ENCODE measurements around the gene NINL.
"Not testable (repeated sequence)": the region's sequence is repeated elsewhere in the genome, so short reads cannot be mapped to it uniquely, and the experiment has no call there.

The NINL gene

DNA sequence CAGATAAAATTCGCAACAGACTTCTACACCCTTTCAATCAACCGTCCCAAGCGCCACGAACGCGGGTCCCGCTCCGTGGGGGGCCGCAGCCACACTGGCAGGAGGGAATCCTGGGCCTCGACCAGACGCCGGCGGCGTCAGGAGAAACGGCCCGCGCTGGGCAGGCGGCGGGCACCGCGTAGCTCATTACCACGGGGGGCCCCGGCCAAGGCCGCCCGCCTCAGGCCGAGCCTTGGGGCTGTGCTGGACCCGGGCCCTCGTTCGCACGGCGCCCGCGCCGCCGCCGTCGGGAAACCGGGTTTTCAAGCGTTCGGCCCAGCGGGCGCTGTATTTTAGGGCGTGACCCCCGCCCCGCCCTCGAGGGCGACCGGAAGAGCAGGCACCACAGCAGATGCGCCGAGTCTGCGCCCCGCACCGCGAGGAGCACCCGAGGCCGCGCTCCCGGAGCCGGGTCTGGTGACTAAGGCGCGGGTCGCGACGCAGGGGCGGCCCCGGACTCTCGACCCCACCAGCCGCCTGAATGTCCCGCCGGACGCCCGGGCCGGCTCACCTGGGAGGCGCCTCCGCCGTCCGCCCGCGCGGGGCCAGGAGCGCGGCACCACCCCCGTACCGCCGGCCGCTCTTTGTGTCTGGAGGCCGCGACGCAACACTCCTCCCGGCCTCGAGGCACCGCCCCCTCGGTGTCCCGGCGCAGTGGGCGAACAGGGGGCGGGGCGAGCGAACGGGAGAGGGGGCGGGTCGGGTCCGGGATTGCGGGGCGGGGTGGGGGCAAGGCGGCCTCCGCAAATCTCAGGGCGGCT, at the start of gene NINL:
Gene NINL, minus strand, starts transcription at position 627 of the 800 bp plus-strand sequence. CDS start 58,944 bp downstream, outside the sequence.
- in situ Hi-C loops (cut with MboI; ENCODE audit: low sequenced_read_pairs), result no loop called here

DNA sequence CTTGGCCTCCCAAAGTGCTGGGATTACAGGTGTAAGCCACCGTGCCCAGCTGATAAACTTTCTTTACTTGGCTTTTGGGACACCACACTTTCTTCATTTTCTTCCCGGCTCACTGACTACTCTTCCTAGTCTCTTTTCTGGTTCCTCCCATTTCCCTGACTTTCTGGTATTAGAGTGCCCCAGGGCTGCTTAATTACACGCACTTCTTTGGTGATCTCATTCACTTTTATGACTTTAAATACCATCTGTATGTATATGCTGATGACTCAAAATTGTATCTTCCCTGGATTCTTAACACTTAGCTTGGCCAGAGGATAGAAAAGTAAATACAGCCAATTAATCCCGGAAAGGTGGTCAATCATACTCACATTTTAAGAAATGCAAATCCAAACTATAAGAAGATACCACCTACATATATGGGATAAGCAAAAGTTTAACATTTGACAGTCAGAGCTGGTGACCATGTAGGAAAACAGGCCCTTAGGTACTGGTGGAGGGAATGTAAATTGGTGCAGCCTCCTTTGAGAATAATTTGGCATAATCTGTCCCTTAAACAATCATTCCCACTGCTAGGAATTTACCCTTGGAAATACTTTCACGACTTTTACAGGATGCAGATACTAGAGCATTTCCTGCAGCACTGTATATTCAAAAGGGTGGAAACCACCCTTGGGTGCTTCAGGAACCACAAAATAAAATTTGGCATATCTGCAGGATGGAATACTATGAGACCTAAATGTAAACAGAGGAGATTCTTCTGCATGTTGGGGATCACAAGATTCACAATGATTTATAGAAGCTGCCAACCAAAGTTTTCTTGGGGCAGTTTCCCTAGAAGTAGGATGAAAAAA, 47.8 kb upstream of the NINL start:
- in situ Hi-C loops (cut with MboI; ENCODE audit: low sequenced_read_pairs), result loop anchor here (10.0 kb wide), 1 partner anchor 62 kb away; the partner anchor contains the start of gene ZNF337

DNA sequence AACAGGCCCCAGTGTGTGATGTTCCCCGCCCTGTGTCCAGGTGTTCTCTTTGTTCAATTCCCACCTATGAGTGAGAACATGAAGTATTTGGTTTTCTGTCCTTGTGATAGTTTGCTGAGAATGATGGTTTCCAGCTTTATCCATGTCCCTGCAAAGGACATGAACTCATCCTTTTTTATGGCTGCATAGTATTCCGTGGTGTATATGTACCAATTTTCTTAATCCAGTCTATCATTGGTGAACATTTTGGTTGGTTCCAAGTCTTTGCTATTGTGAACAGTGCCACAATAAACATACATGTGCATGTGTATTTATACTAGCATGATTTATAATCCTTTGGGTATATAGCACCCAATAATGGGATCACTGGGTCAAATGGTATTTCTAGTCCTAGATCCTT, 45.3 kb upstream of the NINL start:
- in situ Hi-C loops (cut with MboI; ENCODE audit: low sequenced_read_pairs), result loop anchor here (10.0 kb wide), 1 partner anchor 64 kb away; the partner anchor contains the start of gene ZNF337

DNA sequence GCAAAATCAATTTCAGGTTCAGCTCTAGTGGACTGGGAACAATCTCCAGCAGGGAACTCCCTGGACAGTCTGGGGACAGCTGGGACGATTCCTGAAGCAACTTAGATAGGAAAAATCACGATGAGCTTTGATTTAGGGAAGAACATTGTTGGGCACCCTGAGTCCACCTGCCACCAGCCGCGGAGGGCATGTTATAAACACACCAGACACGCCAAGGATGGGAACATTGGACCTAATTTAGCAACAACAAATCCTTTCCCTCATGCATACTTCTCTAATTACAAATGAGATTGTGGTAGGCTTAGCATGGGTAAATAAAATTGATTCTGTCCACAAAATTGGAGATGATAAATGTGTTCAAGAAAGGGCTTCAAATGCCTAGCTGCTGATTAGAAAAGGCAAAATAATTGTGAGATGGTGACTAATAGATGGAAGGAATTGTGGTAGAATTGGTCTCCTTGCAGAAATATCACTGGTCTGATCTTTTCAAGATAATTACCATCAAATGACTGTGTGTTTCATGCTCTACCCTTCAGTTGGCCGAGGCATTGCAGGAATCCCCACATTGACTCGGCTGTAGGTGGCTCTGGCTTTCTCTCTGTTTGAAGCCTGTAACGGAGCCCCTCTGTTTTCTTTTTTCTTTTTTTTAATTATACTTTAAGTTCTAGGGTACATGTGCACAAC, 44.6 kb upstream of the NINL start:
- in situ Hi-C loops (cut with MboI; ENCODE audit: low sequenced_read_pairs), result loop anchor here (10.0 kb wide), 1 partner anchor 65 kb away; the partner anchor contains the start of gene ZNF337

DNA sequence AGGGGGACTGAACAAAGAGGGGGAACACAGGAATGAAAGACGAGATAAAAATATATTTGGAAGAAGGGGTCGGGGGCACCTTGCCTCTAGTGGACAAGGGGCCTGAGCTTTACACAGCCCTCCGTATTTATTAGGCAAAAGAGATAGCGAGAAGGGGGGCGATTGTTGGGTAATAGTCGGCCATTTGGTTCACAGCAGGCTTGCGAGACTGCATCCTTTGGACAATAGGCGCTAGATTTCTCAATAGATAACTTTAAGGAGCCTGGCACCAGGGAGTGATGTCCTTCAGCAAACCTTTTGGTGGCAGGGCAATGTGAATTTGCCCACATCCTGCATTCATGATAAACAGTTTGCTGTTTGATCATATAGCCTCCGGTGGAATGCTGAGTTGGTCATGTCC, 41.4 kb upstream of the NINL start:
- in situ Hi-C loops (cut with MboI; ENCODE audit: low sequenced_read_pairs), result no loop called here

DNA sequence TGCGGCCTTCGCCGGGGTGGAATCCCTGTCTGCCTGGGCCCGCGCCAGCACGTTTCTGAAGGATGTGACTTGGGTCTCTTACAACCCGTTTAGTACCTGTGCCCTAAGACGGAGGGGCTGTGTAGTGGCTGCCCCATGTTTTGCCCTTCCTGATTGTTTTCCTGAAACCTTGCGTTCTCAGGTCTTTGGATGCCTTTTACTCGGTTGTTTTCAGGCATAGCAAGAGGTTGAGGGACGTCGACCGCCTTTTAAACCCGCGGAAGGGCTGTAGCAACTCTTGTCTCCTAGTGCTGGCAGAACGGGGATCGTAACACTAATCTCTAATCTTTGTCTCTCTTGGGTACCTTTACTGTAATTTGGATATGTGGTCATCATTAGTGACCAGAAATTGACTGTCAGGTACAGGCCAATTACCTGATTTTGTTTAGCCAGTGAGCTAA, 39.2 kb upstream of the NINL start:
- in situ Hi-C loops (cut with MboI; ENCODE audit: low sequenced_read_pairs), result no loop called here

DNA sequence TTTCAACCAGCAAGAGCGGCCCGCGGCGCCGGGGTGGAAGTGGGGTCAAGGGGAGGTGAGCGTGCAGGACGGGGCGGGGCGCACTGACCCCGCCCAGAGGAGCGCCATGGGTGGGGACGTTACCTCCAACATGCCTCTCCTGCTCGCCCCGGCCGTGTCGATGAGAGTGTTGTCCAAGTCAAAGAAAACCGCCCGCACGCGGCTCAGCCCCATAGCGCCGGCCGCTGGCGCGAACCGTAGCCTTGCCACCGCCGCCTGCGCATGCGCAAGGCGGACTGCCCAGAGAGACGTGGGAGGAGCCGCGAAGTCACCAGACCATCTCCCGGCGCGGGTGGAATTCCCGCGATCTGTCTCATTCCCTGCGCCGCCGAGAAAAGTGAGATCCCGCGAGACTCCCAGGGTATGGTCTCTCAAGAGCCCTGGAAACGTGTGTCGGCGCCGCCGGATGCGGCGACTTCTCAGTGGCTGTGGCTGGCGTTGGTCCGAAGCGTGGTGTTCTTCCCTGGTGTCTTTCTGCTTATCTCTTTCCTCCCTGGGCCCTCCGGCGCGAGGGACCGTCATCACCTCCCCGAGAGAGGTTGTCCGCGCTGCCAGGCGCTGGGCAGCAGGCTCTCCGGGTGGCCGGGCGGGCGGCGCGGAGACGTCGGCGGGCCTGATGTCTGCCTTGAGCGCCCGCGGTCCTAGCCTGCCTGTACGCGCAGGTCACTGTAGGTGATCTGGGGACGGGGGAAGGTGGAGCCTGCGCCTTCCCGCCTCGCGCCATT, 38.6 kb upstream of the NINL start, which contains the start of gene NANP:
Gene NANP, minus strand, starts transcription at position 279 of the 764 bp plus-strand sequence. Its CDS starts 66 bp downstream, at position 213.
- in situ Hi-C loops (cut with MboI; ENCODE audit: low sequenced_read_pairs), result no loop called here

DNA sequence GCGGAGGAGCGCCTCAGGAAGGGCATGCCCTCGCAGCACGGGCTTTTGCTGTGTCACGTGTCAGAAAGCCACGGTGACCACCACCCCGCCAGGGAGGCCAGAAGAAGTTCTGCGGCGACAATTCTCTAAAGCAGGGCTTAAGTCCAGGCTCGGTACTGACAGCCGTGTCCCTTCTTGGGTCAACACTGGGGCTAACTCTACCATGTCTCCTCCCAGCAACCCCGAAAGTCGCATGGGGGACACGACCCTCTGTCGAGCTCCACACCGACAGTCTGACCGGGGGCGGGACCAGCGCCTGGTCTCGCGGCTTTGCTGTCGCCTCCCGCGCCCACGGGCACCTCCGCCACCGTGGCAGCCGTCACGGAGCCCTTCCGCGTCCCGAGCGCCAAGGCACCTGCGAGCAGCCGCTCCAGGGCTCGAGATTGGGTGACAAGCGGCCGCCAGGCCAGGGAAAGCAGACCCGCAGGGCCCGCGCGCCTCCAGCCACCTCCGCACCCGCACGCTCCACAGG, 37.9 kb upstream of the NINL start:
- in situ Hi-C loops (cut with MboI; ENCODE audit: low sequenced_read_pairs), result no loop called here

DNA sequence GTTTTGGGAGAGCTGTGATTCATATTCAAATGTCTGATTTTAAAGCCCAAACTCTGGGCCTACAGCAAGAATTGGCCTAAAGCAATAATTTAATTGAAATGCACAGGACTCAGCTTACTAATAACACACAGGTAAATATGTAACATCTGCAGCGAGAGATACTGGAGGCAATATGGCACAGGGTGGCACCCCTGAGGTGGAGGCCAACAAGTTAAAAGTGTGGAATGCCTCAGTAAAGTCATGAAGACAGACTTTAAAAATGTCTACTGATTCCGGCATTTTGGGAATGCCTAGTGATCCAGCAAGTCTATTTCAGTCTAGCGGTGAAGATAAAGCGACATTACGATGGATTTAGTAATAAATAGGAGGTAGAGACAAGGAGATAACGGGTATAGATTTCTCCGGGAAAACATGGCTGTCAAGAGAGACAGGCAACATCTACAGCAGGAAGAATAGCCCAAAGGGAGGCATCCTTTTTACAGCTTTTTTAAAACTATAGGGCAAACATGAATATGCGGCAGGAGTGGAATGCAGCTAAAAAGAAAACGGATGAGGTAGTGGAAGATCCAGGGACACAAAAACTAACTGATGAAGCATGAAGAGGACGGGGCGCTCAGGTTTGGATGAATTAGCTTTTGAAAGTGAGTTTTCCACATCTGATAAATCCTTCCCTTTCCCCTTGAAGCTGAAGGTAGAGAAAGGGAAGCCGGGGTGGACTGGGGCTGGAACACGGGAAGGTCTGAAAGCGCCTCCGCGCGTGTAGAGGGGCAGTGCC, 37.3 kb upstream of the NINL start:
- in situ Hi-C loops (cut with MboI; ENCODE audit: low sequenced_read_pairs), result no loop called here

DNA sequence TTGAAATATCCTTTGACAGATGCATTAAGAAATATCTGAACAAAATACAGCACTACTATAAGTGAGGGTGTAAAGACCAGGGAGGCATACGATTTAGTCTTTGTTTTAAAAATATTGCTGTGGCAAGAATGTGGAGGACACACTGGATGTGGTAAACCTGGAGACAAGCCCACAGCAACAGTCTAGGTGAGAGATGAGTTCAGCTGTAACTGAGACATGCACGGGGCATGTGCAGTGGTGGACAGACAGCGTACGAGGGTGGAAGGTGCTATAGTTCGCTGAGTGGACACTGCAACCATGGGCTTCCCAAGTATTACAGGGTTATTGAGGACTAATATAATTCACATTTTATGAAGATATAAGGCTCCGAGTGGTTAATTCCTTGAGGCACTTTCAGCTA, 36.7 kb upstream of the NINL start:
- in situ Hi-C loops (cut with MboI; ENCODE audit: low sequenced_read_pairs), result no loop called here

DNA sequence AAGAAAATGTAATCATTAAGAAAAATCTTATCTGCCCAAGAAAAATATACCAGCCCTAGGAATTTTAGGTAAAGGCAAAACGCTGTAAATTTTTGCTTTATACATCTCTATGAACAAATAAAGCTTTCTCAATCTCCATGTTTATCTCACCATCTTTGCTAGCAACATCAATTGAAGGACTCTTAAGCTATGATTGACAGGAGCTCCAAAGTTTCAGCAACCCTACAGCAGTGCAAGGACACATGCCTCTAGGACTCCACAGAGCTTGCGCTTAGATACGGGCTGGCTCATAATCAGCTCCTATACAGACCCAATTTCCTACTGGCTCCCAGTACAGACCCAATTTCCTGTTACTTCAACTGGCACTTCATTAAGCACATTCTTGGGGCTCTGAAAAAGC, 34.2 kb upstream of the NINL start:
- in situ Hi-C loops (cut with MboI; ENCODE audit: low sequenced_read_pairs), result no loop called here

DNA sequence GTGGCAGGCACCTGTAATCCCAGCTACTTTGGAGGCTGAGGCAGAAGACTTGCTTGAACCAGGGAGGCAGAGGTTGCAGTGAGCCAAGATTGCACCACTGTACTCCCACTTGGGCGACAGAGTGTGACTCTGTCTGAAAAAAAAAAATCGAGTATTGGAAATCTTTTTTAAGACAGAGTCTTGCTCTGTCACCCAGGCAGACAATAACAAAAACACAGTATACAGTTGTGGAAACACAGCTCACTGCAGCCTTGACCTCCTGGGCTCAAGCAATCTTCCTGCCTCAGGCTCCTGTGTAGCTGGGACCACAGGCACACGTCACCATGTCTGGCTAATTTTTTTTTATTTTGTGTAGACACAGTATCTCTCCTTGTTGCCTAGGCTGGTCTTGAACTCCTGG, 23.4 kb upstream of the NINL start:
- in situ Hi-C loops (cut with MboI; ENCODE audit: low sequenced_read_pairs), result no loop called here

DNA sequence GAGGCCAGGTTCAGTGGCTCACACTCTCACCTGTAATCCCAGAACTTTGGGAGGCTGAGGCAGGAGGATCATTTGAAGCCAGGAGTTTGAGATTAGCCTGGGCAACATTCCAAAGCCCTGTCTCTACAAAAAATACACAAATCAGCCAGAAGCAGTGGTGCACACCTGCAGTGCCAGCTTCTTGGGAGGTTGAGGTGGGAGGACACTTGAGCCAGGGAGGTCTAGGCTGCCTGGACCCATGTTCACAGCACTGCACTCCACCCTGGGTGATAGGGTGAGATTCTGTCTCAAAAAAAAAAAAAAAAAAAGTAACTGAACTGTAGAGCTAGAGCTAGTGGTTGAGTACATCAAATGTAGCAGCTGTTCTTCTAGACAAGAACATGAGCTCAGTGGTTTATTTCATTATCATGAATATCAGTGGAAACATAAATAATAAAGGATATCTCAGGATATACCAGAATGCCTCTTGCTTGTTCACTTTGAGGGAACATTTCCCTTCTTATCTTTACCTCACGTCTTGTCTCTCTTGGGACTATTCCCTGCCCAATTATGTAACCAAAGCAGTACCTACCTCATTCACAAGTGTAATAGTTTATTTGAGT, 20.9 kb upstream of the NINL start:
- in situ Hi-C loops (cut with MboI; ENCODE audit: low sequenced_read_pairs), result no loop called here

DNA sequence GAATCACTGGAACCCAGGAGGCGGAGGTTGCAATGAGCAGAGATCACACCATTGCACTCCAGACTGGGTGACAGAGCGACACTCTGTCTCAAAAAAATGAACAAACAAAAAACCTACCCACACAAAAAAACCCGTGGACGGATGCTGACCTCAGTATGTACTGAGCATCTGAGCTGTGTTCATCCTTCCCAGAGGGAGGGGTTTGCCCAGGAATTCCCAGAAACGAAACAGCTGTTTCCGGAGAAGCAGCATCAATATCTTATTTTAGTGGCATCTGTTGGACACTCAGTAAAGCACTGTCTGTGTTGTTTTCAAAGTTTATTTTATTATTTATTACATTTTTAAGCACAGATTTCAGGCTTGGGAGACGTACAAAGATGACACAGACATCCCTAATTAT, 19.8 kb upstream of the NINL start:
- in situ Hi-C loops (cut with MboI; ENCODE audit: low sequenced_read_pairs), result no loop called here

DNA sequence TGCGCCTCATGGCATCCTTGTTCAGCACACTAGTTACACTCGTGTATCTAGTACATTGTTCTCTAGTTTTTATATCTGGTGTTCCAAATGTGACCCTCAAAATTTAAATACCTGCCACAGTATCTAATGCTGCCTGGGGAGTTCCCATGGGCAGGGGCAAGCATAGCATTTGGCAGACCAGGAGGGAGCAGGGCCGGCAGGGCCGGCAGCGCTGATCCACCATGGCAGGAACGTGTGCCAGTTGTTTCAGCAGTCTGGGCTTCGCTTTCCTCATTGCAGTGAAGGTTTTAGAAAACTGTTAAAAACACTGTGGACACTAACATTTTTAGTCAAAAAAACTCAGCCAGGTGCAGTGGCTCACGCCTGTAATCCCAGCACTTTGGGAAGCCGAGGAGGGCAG, 19.3 kb upstream of the NINL start:
- in situ Hi-C loops (cut with MboI; ENCODE audit: low sequenced_read_pairs), result no loop called here

DNA sequence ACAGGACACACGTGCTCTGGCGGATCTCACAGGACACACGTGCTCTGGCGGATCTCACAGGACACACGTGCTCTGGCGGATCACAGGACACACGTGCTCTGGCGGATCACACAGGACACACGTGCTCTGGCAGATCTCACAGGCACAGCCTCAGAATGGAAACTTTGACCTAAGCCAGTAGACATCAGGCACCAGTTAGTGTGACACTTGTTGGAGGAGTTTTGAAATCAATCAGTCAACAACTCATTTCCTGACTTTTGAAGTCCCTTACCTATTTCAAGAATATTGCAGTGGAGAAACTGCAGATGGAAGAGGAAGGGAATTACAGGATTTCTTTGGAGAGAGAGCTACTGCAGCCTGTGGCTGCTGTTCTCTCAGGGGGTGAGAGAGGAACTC, 17.6 kb upstream of the NINL start:
- in situ Hi-C loops (cut with MboI; ENCODE audit: low sequenced_read_pairs), result not testable (repeated sequence)

DNA sequence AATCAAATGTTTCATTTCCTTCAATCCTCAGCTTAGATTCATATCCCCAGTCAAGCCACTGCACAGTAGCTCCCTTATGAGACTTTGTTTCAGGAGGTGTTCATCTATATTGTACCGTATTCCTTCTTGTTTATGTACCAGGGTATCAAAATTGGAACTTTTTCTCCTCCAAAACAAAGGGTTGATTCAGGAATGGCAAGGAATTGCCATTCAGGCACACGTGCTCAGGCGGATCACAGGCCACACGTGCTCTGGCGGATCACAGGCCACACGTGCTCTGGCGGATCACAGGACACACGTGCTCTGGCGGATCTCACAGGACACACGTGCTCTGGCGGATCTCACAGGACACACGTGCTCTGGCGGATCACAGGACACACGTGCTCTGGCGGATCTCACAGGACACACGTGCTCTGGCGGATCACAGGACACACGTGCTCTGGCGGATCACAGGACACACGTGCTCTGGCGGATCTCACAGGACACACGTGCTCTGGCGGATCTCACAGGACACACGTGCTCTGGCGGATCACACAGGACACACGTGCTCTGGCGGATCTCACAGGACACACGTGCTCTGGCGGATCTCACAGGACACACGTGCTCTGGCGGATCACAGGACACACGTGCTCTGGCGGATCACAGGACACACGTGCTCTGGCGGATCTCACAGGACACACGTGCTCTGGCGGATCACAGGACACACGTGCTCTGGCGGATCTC, 17.0 kb upstream of the NINL start:
- in situ Hi-C loops (cut with MboI; ENCODE audit: low sequenced_read_pairs), result not testable (repeated sequence)

DNA sequence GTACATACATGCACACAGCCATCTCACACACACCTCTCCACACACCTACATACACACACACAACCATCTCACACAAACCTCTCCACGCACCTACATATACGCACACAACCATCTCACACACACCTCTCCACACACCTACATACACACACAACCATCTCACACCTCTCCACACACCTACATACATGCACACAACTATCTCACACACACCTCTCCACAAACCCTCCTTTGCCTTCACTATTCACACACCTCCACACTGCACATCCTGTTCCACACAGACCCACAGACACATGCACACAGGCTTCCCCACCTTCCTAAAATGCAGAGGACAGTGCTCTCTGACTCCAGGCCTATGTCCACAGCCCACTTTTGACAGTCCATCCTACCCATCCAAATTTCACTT, 16.3 kb upstream of the NINL start:
- in situ Hi-C loops (cut with MboI; ENCODE audit: low sequenced_read_pairs), result no loop called here

Data from HL-60/S4 treated with retinoic acid at 250 ng/mL for 4 days and 3 days (cell line).